Measurements from ENCODE around the gene RPP25. TPM values are rescaled to one million over a fixed set of nuclear protein-coding genes. Genes with fewer than 3 reads are reported as not detected.

The RPP25 gene
- total RNA-seq, 1 donor from 2014 or later, result 11.3 TPM

GRCh38 chr15:74954515-74954914 is 2.1 kb downstream of the RPP25 start:
- TF ChIP-seq POLR2AphosphoS5 (IDR thresholded peaks at IDR 0.05; ENCODE audit: insufficient read depth in 1 of 2, low read depth in 1 of 2), result no peak
- TF ChIP-seq POLR2A (IDR thresholded peaks at IDR 0.05), result no peak
- no peak for TF ChIP-seq CTCF (IDR thresholded peaks at IDR 0.05)
- peak overlapping the region; percentile 17 for H3K27ac ChIP-seq
- H3K4me1 ChIP-seq, result peaks cover 51% of the 10 kb centered on the region
- intact Hi-C loops (cut with DNase I), result no loop called here
- no peaks in the 10 kb centered on the region for H3K27me3 ChIP-seq
- no peaks in the 10 kb centered on the region for H3K36me3 ChIP-seq
- no peak for DNase-seq (ENCODE audit: extremely low spot score in 2 of 2)
- no peaks in the 10 kb centered on the region for H3K9me3 ChIP-seq
- peak overlapping the region in 1 of 2 donors; percentile 68 for H3K4me3 ChIP-seq

GRCh38 chr15:74951006-74951405 is 5.6 kb downstream of the RPP25 start:
- Histone ChIP-seq H3K4me1 (peaks cover 25% of the 10 kb centered on the region), H3K27ac (no peak overlapping the region), H3K4me3 (no peak overlapping the region), H3K36me3 (no peaks in the 10 kb centered on the region), H3K27me3 (no peaks in the 10 kb centered on the region), H3K9me3 (no peaks in the 10 kb centered on the region)
- intact Hi-C loops (cut with DNase I), result no loop called here
- TF ChIP-seq POLR2AphosphoS5 (IDR thresholded peaks at IDR 0.05; ENCODE audit: insufficient read depth in 1 of 2, low read depth in 1 of 2) (no peak), CTCF (IDR thresholded peaks at IDR 0.05) (no peak), POLR2A (IDR thresholded peaks at IDR 0.05) (no peak)
- DNase-seq (ENCODE audit: extremely low spot score in 2 of 2), result no peak

DNA sequence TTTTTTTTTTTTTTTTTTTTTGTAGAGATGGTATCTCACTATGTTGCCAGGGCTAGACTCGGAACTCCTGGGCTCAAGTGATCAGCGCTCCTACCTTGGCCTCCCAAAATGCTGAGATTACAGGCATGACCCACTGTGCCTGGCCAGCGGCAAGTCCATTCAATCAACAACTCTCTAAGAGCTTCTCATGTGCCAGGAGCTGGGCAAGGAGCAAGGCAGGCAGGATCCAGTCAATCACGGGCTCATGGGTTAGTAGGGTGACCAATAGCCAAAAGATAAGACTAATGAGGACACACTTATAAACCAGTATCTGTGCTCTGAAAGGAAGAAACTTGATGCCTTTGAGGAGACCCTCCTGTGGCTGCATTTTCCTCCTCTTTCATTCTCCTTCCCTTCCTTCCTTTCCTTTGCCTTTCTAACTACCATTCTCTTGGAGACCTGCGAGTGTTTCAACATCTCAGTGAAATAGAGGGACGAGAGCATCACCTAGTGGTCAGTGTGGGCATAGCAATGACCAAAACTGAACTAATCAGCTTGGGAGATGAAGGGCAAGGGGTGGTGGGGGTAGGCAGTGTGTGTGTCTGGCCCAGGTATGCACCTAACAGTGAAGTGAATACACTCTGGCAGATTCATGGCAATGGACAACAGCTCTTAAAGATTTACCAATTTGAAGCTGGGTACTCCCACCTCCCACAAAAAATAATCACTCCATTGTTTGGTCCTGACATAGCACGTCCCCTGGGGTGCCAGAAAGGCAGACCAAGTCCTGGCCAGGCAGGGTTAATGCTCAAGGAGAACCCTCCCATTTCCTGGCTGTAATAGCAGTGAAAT is 6.3 kb downstream of the RPP25 start:
- intact Hi-C loops (cut with DNase I), result no loop called here
- Histone ChIP-seq H3K4me3 (no peak overlapping the region), H3K4me1 (peaks cover 17% of the 10 kb centered on the region), H3K27me3 (no peaks in the 10 kb centered on the region), H3K9me3 (no peaks in the 10 kb centered on the region), H3K27ac (no peak overlapping the region), H3K36me3 (no peaks in the 10 kb centered on the region)
- DNase-seq (ENCODE audit: extremely low spot score in 2 of 2), result no peak
- TF ChIP-seq POLR2AphosphoS5 (IDR thresholded peaks at IDR 0.05; ENCODE audit: insufficient read depth in 1 of 2, low read depth in 1 of 2), result peak in 1 of 2 donors; percentile 46
- peak; percentile 70 to 98 (median 95) for TF ChIP-seq CTCF (IDR thresholded peaks at IDR 0.05)
- no peak for TF ChIP-seq POLR2A (IDR thresholded peaks at IDR 0.05)

DNA sequence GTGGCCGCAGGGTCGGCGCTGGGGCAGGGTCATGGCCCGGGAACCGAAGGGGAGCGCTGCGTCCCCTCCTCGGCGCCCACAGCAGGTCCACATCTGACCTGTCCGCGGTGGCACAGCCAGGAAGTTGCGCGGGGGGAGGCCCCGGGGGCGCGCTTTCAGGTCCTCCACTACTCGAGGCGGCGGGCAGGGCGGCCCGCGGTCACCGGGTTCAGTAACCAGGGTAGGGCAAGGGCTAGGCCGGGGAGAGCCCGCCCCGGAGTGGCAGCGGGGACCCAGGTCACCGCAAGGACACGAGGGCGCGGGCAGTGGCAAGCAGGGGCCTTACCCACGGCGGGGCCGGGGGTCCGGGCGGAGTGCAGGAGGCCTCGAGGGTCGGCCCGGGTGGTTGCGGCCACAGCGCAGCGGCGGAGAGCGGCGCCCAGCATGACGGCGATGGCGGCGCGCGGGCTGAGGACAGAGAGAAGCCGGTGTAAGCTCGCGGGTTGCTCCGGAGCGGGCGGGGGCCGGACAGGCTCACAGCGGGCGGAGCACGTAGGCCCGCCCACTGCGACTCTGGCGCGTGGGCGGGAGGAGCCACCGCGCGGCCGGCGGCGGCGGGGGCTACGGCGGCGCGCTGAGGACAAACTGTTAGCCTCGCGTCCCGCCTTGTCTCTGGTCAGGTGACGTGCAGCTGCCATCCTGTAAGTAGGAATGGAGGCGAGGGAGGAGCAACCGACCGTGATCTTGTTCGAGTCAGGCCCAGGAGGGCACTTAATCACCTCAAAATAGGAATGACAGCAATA is 18.8 kb downstream of the RPP25 start, which contains the start of gene COX5A:
Gene COX5A, minus strand, starts transcription at position 484 of the 782 bp plus-strand sequence. Its CDS starts 59 bp downstream, at position 425.
- TF ChIP-seq POLR2A (IDR thresholded peaks at IDR 0.05) (peak in 1 of 2 donors; percentile 55), CTCF (IDR thresholded peaks at IDR 0.05) (peak in 1 of 3 experiments; percentile 11), POLR2AphosphoS5 (IDR thresholded peaks at IDR 0.05; ENCODE audit: insufficient read depth in 1 of 2, low read depth in 1 of 2) (peak in 1 of 2 donors; percentile 79)
- H3K36me3 ChIP-seq, result no peaks in the 10 kb centered on the region
- peak in 1 of 2 donors; percentile 96 for DNase-seq (ENCODE audit: extremely low spot score in 2 of 2)
- peak within 1 kb of the TSS; percentile 80 to 95 for H3K4me3 ChIP-seq
- H3K27ac ChIP-seq, result peak within 1 kb of the TSS; percentile 89
- intact Hi-C loops (cut with DNase I), result no loop called here
- no peaks in the 10 kb centered on the region for H3K9me3 ChIP-seq
- H3K4me1 ChIP-seq, result peaks cover 23% of the 10 kb centered on the region
- no peaks in the 10 kb centered on the region for H3K27me3 ChIP-seq
